Heart left ventricle (tissue), 16 donors: ENCODE data around the gene PTGR2. TPM values are rescaled to one million over a fixed set of nuclear protein-coding genes. Genes with fewer than 3 reads are reported as not detected.

Experiments
- ATAC-seq, 4 donors: fragments of 200-7000 bp; cut with Tn5 transposase; one replicate each; pipeline ENCODE4 v1.9.1; 2020 to 2022; ENCODE audit warnings: moderate library complexity in 4 of 4, mild to moderate bottlenecking in 3 of 4, moderate number of reproducible peaks in 1 of 4
- DNase-seq, 5 donors: peaks; one replicate each; pipeline ENCODE4 v3.0.0-alpha.2; 2020
- H3K27ac ChIP-seq, 12 donors: fragments of 200-600 bp; sonication (generic) in 4 of 12; one replicate each; pipeline versions ENCODE4 v1.5.0 to v1.8.0; 2016 to 2022; ENCODE audit warnings: mild to moderate bottlenecking in 2 of 12
- H3K27me3 ChIP-seq, 9 donors: fragments of 200-600 bp; sonication (generic) in 2 of 9; one replicate each; pipeline versions ENCODE4 v1.5.1 to v1.8.0; 2016 to 2022; ENCODE audit warnings: mild to moderate bottlenecking in 3 of 9
- H3K36me3 ChIP-seq, 9 donors: fragments of 200-600 bp; sonication (generic) in 2 of 9; one replicate each; pipeline versions ENCODE4 v1.5.0 to v1.8.0; 2018 to 2022; ENCODE audit warnings: mild to moderate bottlenecking in 2 of 9
- H3K4me1 ChIP-seq, 12 donors: fragments of 200-600 bp; sonication (generic) in 4 of 12; one replicate each; pipeline versions ENCODE4 v1.5.0 to v1.8.0; 2016 to 2022; ENCODE audit warnings: mild to moderate bottlenecking in 3 of 12
- H3K4me3 ChIP-seq, 12 donors: fragments of 200-600 bp; sonication (generic) in 4 of 12; one replicate each; pipeline versions ENCODE4 v1.5.0 to v1.8.0; 2017 to 2022; ENCODE audit warnings: mild to moderate bottlenecking in 9 of 12, moderate library complexity in 4 of 12
- H3K9me3 ChIP-seq, 12 donors: fragments of 200-600 bp; sonication (generic) in 4 of 12; one replicate each; pipeline versions ENCODE4 v1.5.0 to v1.8.0; 2016 to 2022; ENCODE audit warnings: mild to moderate bottlenecking in 1 of 12
- POLR2A ChIP-seq, 2 donors: fragments of 450-650 bp; IDR thresholded peaks; one replicate each; pipeline ENCODE4 v1.6.1; 2017; ENCODE audit warnings: antibody characterized with exemption in 2 of 2, mild to moderate bottlenecking in 2 of 2, moderate library complexity in 2 of 2
- WGBS, 4 donors: extraction: QIAGEN DNeasy Blood & Tissue Kit in 2 of 4; methylation state at CpG; one replicate each; pipeline versions ENCODE4 v1.1.5 to v1.1.7; 2013 to 2018; 5-methylcytosine and 5-hydroxymethylcytosine counted together
- intact Hi-C, 10 donors: fragments of 100-400 bp; cut with DNase I; formaldehyde crosslinking; loops; one replicate each; pipeline versions ENCODE4 v1.11.1 to v1.14.2; 2022
- polyA plus RNA-seq, 2 donors: library from polyadenylated mRNA; stranded (reverse); fragments of 200-250 nt; gene quantifications; one replicate each; pipeline ENCODE4 v1.2.3, GENCODE V29; 2013
- total RNA-seq, 9 donors: library from RNA; depleted of rRNA in 2 of 9; stranded (reverse); fragments of >200 nt in 2 of 9; fragmentation: NEBNext Ultra II Directional in 3 of 9; extraction: Animal tissue kit (Norgen Biotek cat#: 25700) in 3 of 9; gene quantifications; one replicate each; pipeline versions ENCODE4 v1.1.0 to v1.2.4, GENCODE V29; 2016 to 2023
- TF ChIP-seq, protein P1 (sequence below), 12 donors: fragments of 200-600 bp; sonication (generic) in 4 of 12; IDR thresholded peaks; one replicate each; pipeline versions ENCODE4 v1.5.0 to v1.8.0; 2018 to 2022; ENCODE audit warnings: antibody characterized with exemption in 12 of 12, mild to moderate bottlenecking in 5 of 12
- donor health status: ischemic (EF 13 %, LVEDD 7.1; RV severe dilation, severe dysfunction).
- donor health status: healthy with polysubstance abuse.
- donor health status: DM: no; HTN: yes; CAD: no.
- donor health status: DM: no; HTN: no; CAD: no.
- donor health status: ischemic (EF 25% LVEDD 6.9; RV normal size, moderate dysfunction).
- donor health status: ischemic (EF 25% LVEDD 5.7; RV mildly dilated, moderate dysfunction).
- donor health status: healthy.
- donor health status: DM: yes; HTN: yes; CAD: no.
- donor health status: ischemic (EF 35%, LVEDD 5.7; RV mildly dilated, moderate dysfunction).
- donor health status: nonischemic (EF 11% LVEDD 7.7; RV severe dilation, severe dysfunction).
- donor health status: DM: yes; HTN: yes; CAD: no.
- donor health status: PGD.
- donor health status: ischemic (EF 29% LVEDD 5.4; RV normal size, mild dysfunction).
- donor health status: nonischemic (EF 23%, LVEDD 6.1; RV moderate dilation, normal function).

Gene PTGR2
- total and polyA plus RNA-seq, 11 donors: 10.1 to 55.8 (median 26.3) TPM

DNA sequence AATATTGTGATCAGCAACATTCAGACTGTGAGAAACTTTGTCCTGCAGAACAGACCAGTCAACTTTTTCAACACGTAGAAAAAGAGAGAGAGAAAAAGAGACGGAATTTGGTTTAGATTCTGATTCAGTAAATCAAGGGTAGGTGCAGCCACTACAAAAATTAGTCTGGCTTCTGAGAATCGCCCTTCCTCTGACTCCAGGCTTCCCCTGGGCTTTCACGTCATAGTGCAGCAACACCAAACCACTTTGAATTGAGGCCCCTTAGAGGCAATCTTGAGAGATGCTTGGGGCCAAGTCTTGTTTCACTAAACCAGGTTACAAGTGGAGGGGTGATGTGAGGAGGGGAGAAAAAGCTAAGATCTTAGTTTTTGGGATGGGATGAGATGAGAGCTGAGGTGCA lies 37.5 kb upstream of the PTGR2 start:
- Histone ChIP-seq H3K4me3 (no peak overlapping the region), H3K4me1 (peaks cover 0 to 8% (median 0%) of the 10 kb centered on the region in 12 donors), H3K27ac (no peak overlapping the region), H3K36me3 (no peaks in the 10 kb centered on the region), H3K9me3 (no peaks in the 10 kb centered on the region), H3K27me3 (no peaks in the 10 kb centered on the region)
- ATAC-seq (no peak), DNase-seq (peak in 1 of 5 donors; percentile 29)
- intact Hi-C loops: no loop called here
- 66 to 78% (median 74%) methylated on average over 4 of the region's 4 CpGs for WGBS, 4 donors
- TF ChIP-seq, protein P1, sequence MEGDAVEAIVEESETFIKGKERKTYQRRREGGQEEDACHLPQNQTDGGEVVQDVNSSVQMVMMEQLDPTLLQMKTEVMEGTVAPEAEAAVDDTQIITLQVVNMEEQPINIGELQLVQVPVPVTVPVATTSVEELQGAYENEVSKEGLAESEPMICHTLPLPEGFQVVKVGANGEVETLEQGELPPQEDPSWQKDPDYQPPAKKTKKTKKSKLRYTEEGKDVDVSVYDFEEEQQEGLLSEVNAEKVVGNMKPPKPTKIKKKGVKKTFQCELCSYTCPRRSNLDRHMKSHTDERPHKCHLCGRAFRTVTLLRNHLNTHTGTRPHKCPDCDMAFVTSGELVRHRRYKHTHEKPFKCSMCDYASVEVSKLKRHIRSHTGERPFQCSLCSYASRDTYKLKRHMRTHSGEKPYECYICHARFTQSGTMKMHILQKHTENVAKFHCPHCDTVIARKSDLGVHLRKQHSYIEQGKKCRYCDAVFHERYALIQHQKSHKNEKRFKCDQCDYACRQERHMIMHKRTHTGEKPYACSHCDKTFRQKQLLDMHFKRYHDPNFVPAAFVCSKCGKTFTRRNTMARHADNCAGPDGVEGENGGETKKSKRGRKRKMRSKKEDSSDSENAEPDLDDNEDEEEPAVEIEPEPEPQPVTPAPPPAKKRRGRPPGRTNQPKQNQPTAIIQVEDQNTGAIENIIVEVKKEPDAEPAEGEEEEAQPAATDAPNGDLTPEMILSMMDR (IDR thresholded peaks at IDR 0.05): no peak

DNA sequence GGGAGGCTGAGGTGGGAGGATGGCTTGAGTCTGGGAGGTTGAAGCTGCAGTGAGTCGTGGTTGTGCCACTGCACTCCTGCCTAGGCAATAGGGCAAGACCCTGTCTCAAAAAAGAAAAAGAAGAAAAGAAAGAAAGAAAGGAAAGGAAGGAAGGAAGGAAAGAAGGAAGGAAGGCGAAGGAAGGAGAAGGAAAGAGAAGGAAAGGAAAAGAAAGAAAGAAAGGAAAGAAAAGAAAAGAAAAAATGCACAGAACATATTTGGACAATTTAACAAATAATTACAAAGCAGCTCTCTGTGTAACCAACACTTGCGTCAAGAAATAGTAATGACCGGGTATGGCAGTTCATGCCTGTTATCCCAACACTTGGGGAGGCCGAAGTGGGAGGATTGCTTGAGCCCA lies 35.8 kb upstream of the PTGR2 start:
- H3K27me3 ChIP-seq: no peaks in the 10 kb centered on the region
- peaks cover 0 to 4% (median 0%) of the 10 kb centered on the region in 12 donors for H3K4me1 ChIP-seq
- WGBS, 4 donors: 59 to 93% (median 92%) methylated on average over 4 to 5 of the region's 5 CpGs
- intact Hi-C loops: no loop called here
- TF ChIP-seq, protein P1 (IDR thresholded peaks at IDR 0.05): no peak
- TF ChIP-seq POLR2A (IDR thresholded peaks at IDR 0.05): no peak
- no peak overlapping the region for H3K4me3 ChIP-seq
- no peak for ATAC-seq
- no peaks in the 10 kb centered on the region for H3K36me3 ChIP-seq
- no peaks in the 10 kb centered on the region for H3K9me3 ChIP-seq
- DNase-seq: no peak
- peak overlapping the region in 1 of 12 donors; percentile 57 for H3K27ac ChIP-seq

DNA sequence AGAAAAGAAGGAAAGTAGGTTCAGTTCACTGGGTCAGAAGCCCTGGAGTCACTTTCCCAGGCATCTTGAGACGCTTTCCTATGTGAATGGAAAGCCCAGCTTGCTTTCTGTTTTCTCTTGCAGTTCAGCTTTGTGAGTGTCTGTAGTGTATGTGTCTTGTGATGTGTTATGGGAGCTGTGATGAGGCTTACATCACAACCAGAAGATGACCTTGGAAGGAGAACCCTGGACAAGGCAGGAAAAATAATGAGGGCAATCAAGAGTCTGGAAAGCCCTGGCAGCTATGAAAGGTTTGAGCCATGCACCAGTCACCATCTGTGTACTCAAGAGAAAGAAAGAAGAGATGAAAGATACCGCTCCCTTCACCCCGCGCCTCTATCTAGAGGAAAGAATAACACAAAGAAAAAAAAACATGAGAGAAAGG lies 35.2 kb upstream of the PTGR2 start:
- peaks cover 0 to 4% (median 0%) of the 10 kb centered on the region in 12 donors for H3K4me1 ChIP-seq
- ATAC-seq: peak in 1 of 4 donors; percentile 23
- DNase-seq: no peak
- H3K36me3 ChIP-seq: no peaks in the 10 kb centered on the region
- intact Hi-C loops: no loop called here
- H3K27ac ChIP-seq: peak overlapping the region in 2 of 12 donors; percentile 13 to 57
- no peak for TF ChIP-seq POLR2A (IDR thresholded peaks at IDR 0.05)
- TF ChIP-seq, protein P1 (IDR thresholded peaks at IDR 0.05): no peak
- H3K4me3 ChIP-seq: no peak overlapping the region
- WGBS, 4 donors: 67 to 91% (median 78%) methylated on average over 4 of the region's 4 CpGs
- H3K27me3 ChIP-seq: no peaks in the 10 kb centered on the region
- H3K9me3 ChIP-seq: no peaks in the 10 kb centered on the region

DNA sequence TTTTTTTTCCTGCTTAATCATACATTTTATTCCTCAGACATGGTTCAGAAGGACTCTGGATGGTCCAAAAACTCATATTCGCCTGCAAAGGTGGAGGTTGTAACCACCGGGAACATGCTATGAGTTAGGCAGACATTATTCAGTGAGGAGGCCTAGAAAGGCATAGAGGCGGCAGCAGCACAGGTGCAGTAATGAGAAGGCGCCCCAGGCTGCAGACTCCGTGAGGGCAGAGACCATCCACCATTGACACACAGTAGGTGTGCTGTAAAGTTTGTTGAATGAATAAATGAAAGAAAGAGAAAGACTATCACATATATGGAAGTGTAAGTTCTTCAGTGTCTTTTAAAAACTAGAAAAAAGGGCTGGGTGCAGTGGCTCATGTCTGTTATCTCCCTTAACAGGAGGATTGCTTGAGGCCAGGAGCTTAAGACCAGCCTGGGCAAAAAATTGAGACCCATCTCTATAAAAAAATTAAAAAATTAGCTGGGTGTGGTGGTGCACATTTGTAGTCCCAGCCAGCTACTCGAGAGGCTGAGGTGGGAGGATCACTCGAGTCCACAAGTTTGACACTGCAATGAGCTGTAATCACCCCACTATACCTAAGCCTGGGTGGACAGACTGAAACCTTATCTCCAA lies 34.5 kb upstream of the PTGR2 start:
- Histone ChIP-seq H3K4me1 (peaks cover 0 to 4% (median 0%) of the 10 kb centered on the region in 12 donors), H3K4me3 (no peak overlapping the region), H3K9me3 (no peaks in the 10 kb centered on the region), H3K27ac (peak overlapping the region in 2 of 12 donors; percentile 13 to 57), H3K27me3 (no peaks in the 10 kb centered on the region), H3K36me3 (no peaks in the 10 kb centered on the region)
- DNase-seq (no peak), ATAC-seq (no peak)
- 89 to 95% (median 92%) methylated on average over 7 of the region's 7 CpGs for WGBS, 4 donors
- no peak for TF ChIP-seq POLR2A (IDR thresholded peaks at IDR 0.05)
- TF ChIP-seq, protein P1 (IDR thresholded peaks at IDR 0.05): no peak
- intact Hi-C loops: no loop called here
